ENCODE results near the gene CGNL1.

DNA sequence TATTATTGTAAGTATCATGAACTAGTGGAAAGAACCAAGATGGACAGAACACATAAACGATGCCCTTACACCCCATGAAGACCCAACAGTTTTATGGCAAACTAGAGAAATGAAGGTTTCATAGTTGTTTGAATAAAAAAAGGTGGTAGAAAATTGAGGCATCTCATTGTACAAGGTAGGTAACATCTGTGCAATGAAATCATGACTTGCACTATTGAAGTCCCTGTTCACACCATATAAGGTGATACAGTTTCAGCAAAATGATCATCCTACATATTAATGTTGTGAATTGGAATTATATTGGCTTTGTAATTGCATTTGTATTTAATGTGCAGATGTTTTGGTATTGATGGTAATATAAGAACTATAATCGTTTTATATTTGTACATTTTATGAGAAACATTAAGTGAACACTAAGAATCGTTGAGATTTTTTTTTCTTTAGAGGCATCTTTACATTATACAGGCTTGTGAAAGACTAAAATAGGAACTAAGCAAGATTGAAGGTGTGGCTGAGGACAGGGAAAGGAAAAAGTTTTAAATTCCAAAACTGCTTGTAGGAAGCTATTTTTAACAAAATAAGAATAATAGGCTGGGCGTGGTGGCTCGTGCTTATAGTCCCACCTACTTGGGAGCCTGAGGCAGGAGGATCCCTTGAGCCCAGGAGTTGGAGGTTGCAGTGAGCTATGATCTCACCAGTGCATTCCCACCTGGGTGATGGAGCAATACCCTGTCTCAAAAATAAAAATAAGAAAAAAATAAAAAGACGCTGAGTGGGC lies 48.5 kb downstream of the CGNL1 start:
- no peak for TF ChIP-seq CTCF (IDR thresholded peaks at IDR 0.05; ENCODE audit: insufficient read depth, low read depth, low read length)
- TF ChIP-seq EZH2 (IDR thresholded peaks at IDR 0.05; ENCODE audit: insufficient read depth, low read length) = no peak

Measured in astrocyte (in vitro differentiated cells and primary cell).